Measurements from ENCODE around the gene PAMR1. TPM values are rescaled to one million over a fixed set of nuclear protein-coding genes. Genes with fewer than 3 reads are reported as not detected.

The PAMR1 gene
- total and polyA plus RNA-seq, 2 of the 8 experiments (the other 6 are each of a cell fraction or from before 2014, with no cell fraction given): 3.0 to 6.9 TPM

GRCh38 chr11:35564245-35564595 lies 38.8 kb upstream of the PAMR1 start (continued):
- TF ChIP-seq RXRA (IDR thresholded peaks at IDR 0.05; ENCODE audit: insufficient read depth, low read depth, low read length) (no peak), TCF12 (IDR thresholded peaks at IDR 0.05; ENCODE audit: low read depth, low read length) (no peak), EP300 (IDR thresholded peaks at IDR 0.05; ENCODE audit: borderline replicate concordance in 1 of 2, low read depth in 2 of 2, low read length in 2 of 2) (no peak), CTCF (IDR thresholded peaks at IDR 0.05; ENCODE audit: control extremely low read depth in 1 of 3, insufficient read depth in 1 of 3, low read depth in 1 of 3, low read length in 3 of 3) (no peak), SIX5 (IDR thresholded peaks at IDR 0.05; ENCODE audit: low read depth, low read length) (no peak), EZH2 (IDR thresholded peaks at IDR 0.05; ENCODE audit: low read depth, low read length, severe bottlenecking) (no peak), CTBP2 (IDR thresholded peaks at IDR 0.05; ENCODE audit: borderline replicate concordance, insufficient read depth, insufficient read length, low read length) (no peak), SRF (IDR thresholded peaks at IDR 0.05; ENCODE audit: low read depth, low read length) (no peak), NRF1 (IDR thresholded peaks at IDR 0.05; ENCODE audit: low read depth, low read length) (no peak)

All from H1 (cell line).